Medulla oblongata (tissue), 1 donor: Measurements from ENCODE around the gene NPLOC4.

ENCODE experiments used
- DNase-seq: peaks from one replicate; pipeline ENCODE4 v3.0.0-alpha.2; 2015; ENCODE audit errors: extremely low spot score

Gene NPLOC4

GRCh38 chr17:81547614-81547982, 89.3 kb downstream of the NPLOC4 start:
- no peak for DNase-seq

GRCh38 chr17:81546906-81547613, 89.9 kb downstream of the NPLOC4 start:
- no peak for DNase-seq

GRCh38 chr17:81545160-81545949, 91.6 kb downstream of the NPLOC4 start:
- DNase-seq: no peak

GRCh38 chr17:81544281-81544974, 92.5 kb downstream of the NPLOC4 start:
- DNase-seq: no peak

- DNase-seq: no peak
Observed at GRCh38 chr17:81543756-81544155, 93.2 kb downstream of the NPLOC4 start.

- DNase-seq: no peak
Observed at GRCh38 chr17:81543339-81543675, 93.6 kb downstream of the NPLOC4 start.

- DNase-seq: no peak
Observed at GRCh38 chr17:81542431-81543338, 94.2 kb downstream of the NPLOC4 start.

GRCh38 chr17:81541123-81541522, 95.8 kb downstream of the NPLOC4 start:
- DNase-seq: no peak

GRCh38 chr17:81540676-81541027, 96.3 kb downstream of the NPLOC4 start:
- no peak for DNase-seq

- DNase-seq: no peak
Observed at GRCh38 chr17:81539961-81540675, 96.8 kb downstream of the NPLOC4 start.

- DNase-seq: no peak
Observed at GRCh38 chr17:81539571-81539900, 97.4 kb downstream of the NPLOC4 start.

- no peak for DNase-seq
Observed at GRCh38 chr17:81538651-81539570, 98.0 kb downstream of the NPLOC4 start.

GRCh38 chr17:81537856-81538555, 98.9 kb downstream of the NPLOC4 start:
- no peak for DNase-seq

GRCh38 chr17:81537343-81537855, 99.5 kb downstream of the NPLOC4 start:
- DNase-seq: no peak

GRCh38 chr17:81536299-81537290, 100.3 kb downstream of the NPLOC4 start:
- DNase-seq: no peak

GRCh38 chr17:81535480-81536298, 101.2 kb downstream of the NPLOC4 start:
- no peak for DNase-seq

GRCh38 chr17:81535007-81535328, 101.9 kb downstream of the NPLOC4 start:
- no peak for DNase-seq
